Measurements from ENCODE around the gene PSMB8. TPM values are rescaled to one million over a fixed set of nuclear protein-coding genes. Genes with fewer than 3 reads are reported as not detected.
"Not testable (repeated sequence)": the region's sequence is repeated elsewhere in the genome, so short reads cannot be mapped to it uniquely, and the experiment has no call there.

PSMB8 gene
- total RNA-seq, 2 experiments from 2014 or later, result 120 to 121 TPM

- TF ChIP-seq CTCF (IDR thresholded peaks at IDR 0.05), result no peak
- Mint-ChIP-seq H3K36me3 (ENCODE audit: low read depth) (no peaks in the 10 kb centered on the region), H3K4me1 (ENCODE audit: low read depth) (no peaks in the 10 kb centered on the region), H3K9me3 (no peaks in the 10 kb centered on the region), H3K4me3 (no peak overlapping the region), H3K27ac (no peak overlapping the region), H3K27me3 (peaks cover 23% of the 10 kb centered on the region)
- H3K36me3 ChIP-seq (ENCODE audit: insufficient read depth, low read length), result no peaks in the 10 kb centered on the region
- DNase-seq (no peak), ATAC-seq (ENCODE audit: poor library complexity) (no peak)
- intact Hi-C loops (cut with DNase I, micrococcal nuclease), result no loop called here
- no peak overlapping the region for H3K4me3 ChIP-seq (ENCODE audit: low read length)
- POLR2A ChIA-PET, result no interaction called here
- no peaks in the 10 kb centered on the region for H3K4me1 ChIP-seq (ENCODE audit: insufficient read depth, low read length)
- H3K27ac ChIP-seq (ENCODE audit: low read depth in 1 of 2, low read length in 2 of 2), result no peak overlapping the region
- peaks cover 0 to 5% of the 10 kb centered on the region in 2 experiments for H3K27me3 ChIP-seq (ENCODE audit: control insufficient read depth in 1 of 2, insufficient read depth in 2 of 2, low read length in 2 of 2)
- CTCF ChIA-PET, result interaction anchor here (0.9 to 1.4 kb wide), 2 partner anchors 11 to 59 kb away, joined by 3 read pairs; no protein-coding TSS in a partner anchor
- H3K9me3 ChIP-seq (ENCODE audit: control insufficient read depth in 1 of 2, insufficient read depth in 1 of 2, low read length in 2 of 2), result no peaks in the 10 kb centered on the region
Observed at GRCh38 chr6:32809171-32809570, 34.7 kb downstream of the PSMB8 start.

GRCh38 chr6:32807020-32807580 lies 36.7 kb downstream of the PSMB8 start:
- Histone ChIP-seq H3K4me1 (ENCODE audit: insufficient read depth, low read length) (no peaks in the 10 kb centered on the region), H3K4me3 (ENCODE audit: low read length) (no peak overlapping the region), H3K27me3 (ENCODE audit: control insufficient read depth in 1 of 2, insufficient read depth in 2 of 2, low read length in 2 of 2) (peaks cover 0 to 9% of the 10 kb centered on the region in 2 experiments), H3K9me3 (ENCODE audit: control insufficient read depth in 1 of 2, insufficient read depth in 1 of 2, low read length in 2 of 2) (no peaks in the 10 kb centered on the region), H3K36me3 (ENCODE audit: insufficient read depth, low read length) (no peaks in the 10 kb centered on the region), H3K27ac (ENCODE audit: low read depth in 1 of 2, low read length in 2 of 2) (no peak overlapping the region)
- Mint-ChIP-seq H3K36me3 (ENCODE audit: low read depth) (no peaks in the 10 kb centered on the region), H3K4me1 (ENCODE audit: low read depth) (no peaks in the 10 kb centered on the region), H3K27me3 (peaks cover 42% of the 10 kb centered on the region), H3K4me3 (no peak overlapping the region), H3K9me3 (no peaks in the 10 kb centered on the region), H3K27ac (no peak overlapping the region)
- ATAC-seq (ENCODE audit: poor library complexity), result no peak
- no peak for TF ChIP-seq CTCF (IDR thresholded peaks at IDR 0.05)
- ChIA-PET POLR2A (no interaction called here), CTCF (no interaction called here)
- intact Hi-C loops (cut with DNase I, micrococcal nuclease), result no loop called here
- DNase-seq, result no peak

GRCh38 chr6:32805404-32805803 lies 38.4 kb downstream of the PSMB8 start:
- H3K27ac Mint-ChIP-seq; ATAC-seq (ENCODE audit: poor library complexity); intact Hi-C loops (cut with DNase I, micrococcal nuclease); H3K36me3 ChIP-seq (ENCODE audit: insufficient read depth, low read length); H3K4me1 Mint-ChIP-seq (ENCODE audit: low read depth); DNase-seq; H3K27ac ChIP-seq (ENCODE audit: low read depth in 1 of 2, low read length in 2 of 2); H3K4me1 ChIP-seq (ENCODE audit: insufficient read depth, low read length); POLR2A ChIA-PET; CTCF ChIA-PET; H3K4me3 Mint-ChIP-seq; H3K9me3 Mint-ChIP-seq; H3K9me3 ChIP-seq (ENCODE audit: control insufficient read depth in 1 of 2, insufficient read depth in 1 of 2, low read length in 2 of 2); H3K4me3 ChIP-seq (ENCODE audit: low read length); H3K36me3 Mint-ChIP-seq (ENCODE audit: low read depth): not testable (repeated sequence)
- peaks cover 52% of the 10 kb centered on the region for H3K27me3 Mint-ChIP-seq
- peaks cover 0 to 13% of the 10 kb centered on the region in 2 experiments for H3K27me3 ChIP-seq (ENCODE audit: control insufficient read depth in 1 of 2, insufficient read depth in 2 of 2, low read length in 2 of 2)

- ChIA-PET POLR2A (no interaction called here), CTCF (no interaction called here)
- peaks cover 2% of the 10 kb centered on the region for H3K9me3 Mint-ChIP-seq
- Histone ChIP-seq H3K27ac (ENCODE audit: low read depth in 1 of 2, low read length in 2 of 2) (no peak overlapping the region), H3K27me3 (ENCODE audit: control insufficient read depth in 1 of 2, insufficient read depth in 2 of 2, low read length in 2 of 2) (peaks cover 0 to 13% of the 10 kb centered on the region in 2 experiments), H3K4me1 (ENCODE audit: insufficient read depth, low read length) (no peaks in the 10 kb centered on the region), H3K4me3 (ENCODE audit: low read length) (no peak overlapping the region), H3K9me3 (ENCODE audit: control insufficient read depth in 1 of 2, insufficient read depth in 1 of 2, low read length in 2 of 2) (peaks cover 0 to 3% of the 10 kb centered on the region in 2 experiments), H3K36me3 (ENCODE audit: insufficient read depth, low read length) (no peaks in the 10 kb centered on the region)
- H3K36me3 Mint-ChIP-seq (ENCODE audit: low read depth), result no peaks in the 10 kb centered on the region
- peaks cover 58% of the 10 kb centered on the region for H3K27me3 Mint-ChIP-seq
- no peak overlapping the region for H3K27ac Mint-ChIP-seq
- no peaks in the 10 kb centered on the region for H3K4me1 Mint-ChIP-seq (ENCODE audit: low read depth)
- no peak overlapping the region for H3K4me3 Mint-ChIP-seq
- TF ChIP-seq CTCF (IDR thresholded peaks at IDR 0.05), result no peak
- intact Hi-C loops (cut with DNase I, micrococcal nuclease), result no loop called here
- ATAC-seq (ENCODE audit: poor library complexity) (no peak), DNase-seq (no peak)
Observed at GRCh38 chr6:32803416-32803815, 40.4 kb downstream of the PSMB8 start.

Measured in CD4-positive, alpha-beta T cell (primary cell).